Neural cell (in vitro differentiated cells): ENCODE data around the gene SMIM14.

Experiments used
- EZH2 ChIP-seq: fragments of 200-600, 300-800 bp; shearing (Covaris generic), sonication (generic); IDR thresholded peaks from 2 replicates; pipeline ENCODE4 v1.6.1; 2014; ENCODE audit warnings: antibody characterized with exemption, low read length, borderline replicate concordance, mild to moderate bottlenecking; ENCODE audit not compliant: insufficient read depth, poor library complexity, severe bottlenecking
- MXI1 ChIP-seq: fragments of 450-650 bp; conservative IDR thresholded peaks from 2 replicates; pipeline ENCODE4 v1.6.1; 2014; ENCODE audit warnings: antibody characterized with exemption, mild to moderate bottlenecking; ENCODE audit not compliant: poor library complexity, severe bottlenecking
- POLR2AphosphoS5 ChIP-seq: IDR thresholded peaks from 2 replicates; pipeline ENCODE4 v1.6.1; 2012
- RAD21 ChIP-seq: fragments of 450-650 bp; conservative IDR thresholded peaks from 2 replicates; pipeline ENCODE4 v1.6.1; 2014; ENCODE audit warnings: antibody characterized with exemption, mild to moderate bottlenecking, moderate library complexity
- TF ChIP-seq, protein P1 (sequence below): fragments of 450-650 bp; IDR thresholded peaks from 2 replicates; pipeline ENCODE4 v1.5.1; 2014; ENCODE audit warnings: antibody characterized with exemption, mild to moderate bottlenecking, moderate library complexity; ENCODE audit not compliant: poor library complexity, severe bottlenecking

- TF ChIP-seq EZH2, result no peak
- TF ChIP-seq, protein P1, sequence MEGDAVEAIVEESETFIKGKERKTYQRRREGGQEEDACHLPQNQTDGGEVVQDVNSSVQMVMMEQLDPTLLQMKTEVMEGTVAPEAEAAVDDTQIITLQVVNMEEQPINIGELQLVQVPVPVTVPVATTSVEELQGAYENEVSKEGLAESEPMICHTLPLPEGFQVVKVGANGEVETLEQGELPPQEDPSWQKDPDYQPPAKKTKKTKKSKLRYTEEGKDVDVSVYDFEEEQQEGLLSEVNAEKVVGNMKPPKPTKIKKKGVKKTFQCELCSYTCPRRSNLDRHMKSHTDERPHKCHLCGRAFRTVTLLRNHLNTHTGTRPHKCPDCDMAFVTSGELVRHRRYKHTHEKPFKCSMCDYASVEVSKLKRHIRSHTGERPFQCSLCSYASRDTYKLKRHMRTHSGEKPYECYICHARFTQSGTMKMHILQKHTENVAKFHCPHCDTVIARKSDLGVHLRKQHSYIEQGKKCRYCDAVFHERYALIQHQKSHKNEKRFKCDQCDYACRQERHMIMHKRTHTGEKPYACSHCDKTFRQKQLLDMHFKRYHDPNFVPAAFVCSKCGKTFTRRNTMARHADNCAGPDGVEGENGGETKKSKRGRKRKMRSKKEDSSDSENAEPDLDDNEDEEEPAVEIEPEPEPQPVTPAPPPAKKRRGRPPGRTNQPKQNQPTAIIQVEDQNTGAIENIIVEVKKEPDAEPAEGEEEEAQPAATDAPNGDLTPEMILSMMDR, result no peak
- no peak for TF ChIP-seq RAD21
- no peak for TF ChIP-seq POLR2AphosphoS5
- no peak for TF ChIP-seq MXI1
Observed at GRCh38 chr4:39682138-39682537, 43.5 kb upstream of the SMIM14 start.
